ENCODE data around the gene DNAAF9.

DNA sequence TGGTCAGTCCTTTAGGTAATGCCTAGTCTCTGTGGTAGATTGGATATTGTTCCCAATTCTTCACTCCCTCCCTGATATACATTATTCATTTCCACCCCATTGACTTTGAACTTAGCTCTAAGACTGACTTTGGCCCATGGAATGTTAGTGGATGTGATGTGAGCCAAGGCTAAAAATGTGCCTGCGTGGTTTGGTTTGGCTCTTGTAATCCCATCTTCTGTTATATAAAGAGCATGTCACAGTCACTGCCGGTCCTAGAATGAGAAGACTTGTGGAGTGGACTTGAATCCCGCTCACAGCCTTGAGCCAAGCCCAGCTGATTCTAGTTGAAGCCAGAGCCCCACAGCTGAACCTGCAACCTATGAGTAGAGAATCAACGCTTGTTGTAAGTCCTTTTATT, 23.6 kb upstream of the DNAAF9 start:
- TF ChIP-seq, protein P1, sequence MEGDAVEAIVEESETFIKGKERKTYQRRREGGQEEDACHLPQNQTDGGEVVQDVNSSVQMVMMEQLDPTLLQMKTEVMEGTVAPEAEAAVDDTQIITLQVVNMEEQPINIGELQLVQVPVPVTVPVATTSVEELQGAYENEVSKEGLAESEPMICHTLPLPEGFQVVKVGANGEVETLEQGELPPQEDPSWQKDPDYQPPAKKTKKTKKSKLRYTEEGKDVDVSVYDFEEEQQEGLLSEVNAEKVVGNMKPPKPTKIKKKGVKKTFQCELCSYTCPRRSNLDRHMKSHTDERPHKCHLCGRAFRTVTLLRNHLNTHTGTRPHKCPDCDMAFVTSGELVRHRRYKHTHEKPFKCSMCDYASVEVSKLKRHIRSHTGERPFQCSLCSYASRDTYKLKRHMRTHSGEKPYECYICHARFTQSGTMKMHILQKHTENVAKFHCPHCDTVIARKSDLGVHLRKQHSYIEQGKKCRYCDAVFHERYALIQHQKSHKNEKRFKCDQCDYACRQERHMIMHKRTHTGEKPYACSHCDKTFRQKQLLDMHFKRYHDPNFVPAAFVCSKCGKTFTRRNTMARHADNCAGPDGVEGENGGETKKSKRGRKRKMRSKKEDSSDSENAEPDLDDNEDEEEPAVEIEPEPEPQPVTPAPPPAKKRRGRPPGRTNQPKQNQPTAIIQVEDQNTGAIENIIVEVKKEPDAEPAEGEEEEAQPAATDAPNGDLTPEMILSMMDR (IDR thresholded peaks at IDR 0.05; ENCODE audit: insufficient read depth, low read length, poor library complexity, severe bottlenecking), result no peak
- no peak for TF ChIP-seq EZH2phosphoT487 (conservative IDR thresholded peaks at IDR 0.05; ENCODE audit: low read length)
